Right lobe of liver (tissue), 4 donors: ENCODE data around the gene RTN4.

ENCODE experiments used
- POLR2A ChIP-seq: fragments of 450-650 bp; IDR thresholded peaks from one replicate; pipeline ENCODE4 v1.6.1; 2017; ENCODE audit warnings: antibody characterized with exemption, mild to moderate bottlenecking
- TF ChIP-seq, protein P1 (sequence below), 4 donors: fragments of 200-600 bp in 3 of 4; fragments of 450-650 bp in 1 of 4; IDR thresholded peaks; one replicate each; pipeline versions ENCODE4 v1.5.1 to v1.8.0; 2016 to 2022; ENCODE audit warnings: antibody characterized with exemption in 4 of 4, mild to moderate bottlenecking in 2 of 4
- donor health status: DM: no; HTN: no; CAD: no.
- donor health status: DM: no; HTN: no; CAD: no.
- donor health status: DM: no; HTN: yes; CAD: no.

DNA sequence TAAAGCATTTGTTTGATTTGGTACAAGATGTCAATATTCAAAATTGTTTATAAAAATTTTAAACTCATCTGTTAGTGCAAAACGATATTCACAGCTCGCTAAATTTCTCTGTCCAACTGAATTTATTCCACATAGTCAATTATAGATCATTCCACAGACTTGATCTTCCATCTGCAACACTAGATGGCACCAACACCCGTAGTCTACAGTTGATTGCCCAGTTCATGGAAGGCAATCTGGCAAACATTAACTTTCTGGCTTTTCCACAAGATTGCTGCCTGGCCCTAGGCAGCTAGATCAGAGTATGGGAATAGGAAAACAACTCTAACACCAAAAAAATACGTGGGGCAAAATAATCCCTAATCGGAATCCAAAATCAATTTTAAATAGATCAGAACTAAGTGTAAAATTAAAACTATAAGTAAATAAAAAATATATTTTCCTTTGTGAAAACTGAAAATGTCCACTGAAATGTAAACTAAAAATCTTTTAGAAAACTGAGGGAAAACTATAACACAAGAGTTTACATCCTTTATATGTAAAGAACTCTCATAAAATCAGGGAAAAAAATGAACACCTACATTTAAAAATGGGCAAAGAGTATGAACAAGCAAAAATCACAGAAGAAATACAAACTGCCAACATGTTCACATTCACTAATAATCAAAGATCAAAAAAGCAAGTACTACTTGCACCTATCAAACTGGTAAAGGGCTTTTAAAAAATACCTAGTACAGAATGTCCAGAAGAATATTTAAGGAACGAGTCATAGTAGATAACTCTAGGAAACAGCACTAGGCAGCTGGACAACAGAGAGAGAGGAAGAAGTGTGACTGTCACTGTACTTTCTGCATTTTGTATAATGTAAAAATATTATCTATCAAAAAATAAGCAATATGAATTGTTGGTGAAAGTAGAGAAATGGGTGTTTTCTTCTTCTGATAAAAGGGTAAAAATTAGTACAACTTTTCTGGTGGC, 35.0 kb downstream of the RTN4 start:
- TF ChIP-seq, protein P1, sequence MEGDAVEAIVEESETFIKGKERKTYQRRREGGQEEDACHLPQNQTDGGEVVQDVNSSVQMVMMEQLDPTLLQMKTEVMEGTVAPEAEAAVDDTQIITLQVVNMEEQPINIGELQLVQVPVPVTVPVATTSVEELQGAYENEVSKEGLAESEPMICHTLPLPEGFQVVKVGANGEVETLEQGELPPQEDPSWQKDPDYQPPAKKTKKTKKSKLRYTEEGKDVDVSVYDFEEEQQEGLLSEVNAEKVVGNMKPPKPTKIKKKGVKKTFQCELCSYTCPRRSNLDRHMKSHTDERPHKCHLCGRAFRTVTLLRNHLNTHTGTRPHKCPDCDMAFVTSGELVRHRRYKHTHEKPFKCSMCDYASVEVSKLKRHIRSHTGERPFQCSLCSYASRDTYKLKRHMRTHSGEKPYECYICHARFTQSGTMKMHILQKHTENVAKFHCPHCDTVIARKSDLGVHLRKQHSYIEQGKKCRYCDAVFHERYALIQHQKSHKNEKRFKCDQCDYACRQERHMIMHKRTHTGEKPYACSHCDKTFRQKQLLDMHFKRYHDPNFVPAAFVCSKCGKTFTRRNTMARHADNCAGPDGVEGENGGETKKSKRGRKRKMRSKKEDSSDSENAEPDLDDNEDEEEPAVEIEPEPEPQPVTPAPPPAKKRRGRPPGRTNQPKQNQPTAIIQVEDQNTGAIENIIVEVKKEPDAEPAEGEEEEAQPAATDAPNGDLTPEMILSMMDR (IDR thresholded peaks at IDR 0.05), result peak; percentile 67 to 85 (median 69)
- no peak for TF ChIP-seq POLR2A
